ENCODE results near the gene RREB1.
"Not testable (repeated sequence)": the region's sequence is repeated elsewhere in the genome, so short reads cannot be mapped to it uniquely, and the experiment has no call there.

The RREB1 gene

DNA sequence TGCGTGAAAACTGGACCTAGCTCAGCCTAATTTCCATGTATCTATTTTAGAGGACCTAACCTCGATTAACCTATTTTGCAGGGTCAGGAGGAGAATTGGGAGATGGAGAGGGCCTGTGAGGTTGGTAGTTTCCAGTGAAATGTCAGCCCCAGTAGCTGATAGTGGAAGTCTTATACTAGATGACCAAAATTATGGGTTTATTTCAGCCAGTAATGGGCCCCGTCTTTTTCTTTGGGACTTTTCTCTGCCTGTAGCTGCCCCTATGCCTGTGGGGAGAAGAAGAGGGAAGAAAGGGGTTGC lies 37.8 kb downstream of the RREB1 start:
- DNase-seq: no peak

- DNase-seq: no peak
Observed at GRCh38 chr6:7145885-7146828, 38.4 kb downstream of the RREB1 start.

DNA sequence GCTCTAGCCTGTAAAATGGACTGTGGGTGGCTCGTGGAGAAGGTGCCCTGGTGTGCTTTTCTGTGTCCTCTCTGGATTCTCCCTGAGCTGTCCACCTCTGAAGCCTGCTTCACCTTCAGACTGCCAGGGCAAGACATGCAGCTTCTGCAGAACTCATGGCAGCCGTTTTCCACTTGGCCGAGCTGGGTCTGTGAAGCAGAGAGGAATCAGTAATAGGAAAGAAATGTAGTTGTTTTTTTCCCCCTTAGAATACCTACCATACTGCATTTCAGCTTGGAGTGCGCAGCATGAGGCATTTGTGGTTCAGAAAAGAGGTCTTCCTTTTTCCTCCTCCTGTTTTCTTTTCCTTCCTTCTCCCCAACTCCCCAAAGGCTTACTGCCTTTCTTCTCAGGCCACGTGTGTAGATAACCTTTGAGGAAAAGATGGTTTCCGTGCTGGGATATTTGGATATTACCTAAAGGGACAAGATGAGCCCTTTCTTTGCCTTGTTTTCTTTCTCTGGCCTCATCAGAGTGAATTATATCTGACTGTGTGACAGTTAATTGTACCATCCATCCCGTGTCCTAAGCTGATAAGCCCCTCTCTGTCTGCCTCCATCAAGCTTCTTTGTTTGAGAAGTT lies 39.4 kb downstream of the RREB1 start:
- DNase-seq: no peak

DNA sequence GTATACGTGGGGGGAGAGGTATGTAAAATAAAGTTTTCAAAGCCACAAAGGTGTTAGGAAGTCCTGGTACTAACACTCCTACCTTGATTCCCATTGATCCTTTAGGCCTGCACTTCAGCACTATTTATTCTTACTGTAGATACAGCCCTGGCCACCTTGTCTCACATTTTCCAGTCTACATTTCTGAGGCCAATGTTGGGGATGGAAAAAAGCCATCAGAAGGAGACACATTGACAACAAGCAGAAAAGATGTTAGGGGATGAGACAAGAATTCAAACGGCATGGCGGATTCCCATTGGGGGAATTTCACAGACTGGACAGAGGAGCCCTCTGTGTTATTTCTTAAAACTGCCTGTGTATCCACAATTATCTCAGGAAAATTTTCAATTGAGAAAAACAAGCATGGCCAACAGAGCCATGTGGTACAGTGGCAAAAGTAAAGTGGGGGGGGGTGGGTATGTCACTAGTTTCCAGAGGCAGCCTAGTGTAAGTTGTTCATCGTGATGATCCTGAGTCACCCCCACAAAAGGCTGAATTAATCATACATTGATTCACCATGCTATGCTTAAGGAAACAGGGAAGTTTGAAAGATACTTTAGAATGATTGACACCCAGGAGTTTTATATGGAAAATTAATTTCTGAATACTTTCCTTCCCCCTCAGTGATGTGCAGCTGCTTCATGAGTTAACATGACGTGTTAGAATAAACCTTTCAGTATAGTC lies 40.5 kb downstream of the RREB1 start:
- no peak for DNase-seq

GRCh38 chr6:7150381-7151064 lies 42.8 kb downstream of the RREB1 start:
- DNase-seq: no peak

- no peak for DNase-seq
Observed at GRCh38 chr6:7151381-7151780, 43.6 kb downstream of the RREB1 start.

DNA sequence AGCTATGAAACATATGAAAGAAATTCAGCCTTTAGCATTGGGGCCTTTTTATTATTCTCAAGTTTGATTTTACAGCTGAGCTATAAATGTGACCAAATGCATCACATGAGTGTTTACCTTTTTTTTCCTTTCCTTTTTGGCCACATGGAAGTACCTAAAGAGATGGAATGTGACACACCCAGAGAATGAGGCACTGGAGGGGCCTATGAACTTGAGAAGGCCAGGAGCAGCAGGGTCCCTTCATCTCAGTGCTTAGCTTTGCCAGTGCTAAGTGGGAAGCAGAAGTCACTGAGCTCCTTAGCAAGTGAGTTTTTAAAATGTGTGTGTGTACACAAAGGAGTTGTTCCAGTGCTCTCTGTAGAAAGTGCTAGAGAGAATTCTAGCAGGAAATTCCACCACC lies 44.7 kb downstream of the RREB1 start:
- no peak for DNase-seq

DNA sequence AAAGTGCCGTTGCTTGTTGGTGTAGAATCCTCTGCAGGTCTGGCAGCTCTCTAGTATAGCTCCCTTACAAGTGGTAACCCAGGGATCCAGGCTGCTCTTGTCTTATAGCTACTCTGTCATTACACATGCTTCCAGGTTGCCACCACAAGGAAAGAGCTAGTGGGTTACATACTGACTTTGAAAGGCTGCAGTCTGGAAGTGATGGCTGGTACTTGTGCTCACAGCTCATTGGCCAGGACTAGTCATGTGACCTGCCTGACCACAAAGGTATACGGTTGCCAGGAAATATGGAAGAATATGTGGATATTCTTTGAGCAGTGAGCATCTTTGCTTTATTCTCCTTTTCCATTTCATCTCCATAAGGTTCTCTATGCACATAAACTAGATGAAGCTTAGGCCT lies 46.0 kb downstream of the RREB1 start:
- DNase-seq: no peak

DNA sequence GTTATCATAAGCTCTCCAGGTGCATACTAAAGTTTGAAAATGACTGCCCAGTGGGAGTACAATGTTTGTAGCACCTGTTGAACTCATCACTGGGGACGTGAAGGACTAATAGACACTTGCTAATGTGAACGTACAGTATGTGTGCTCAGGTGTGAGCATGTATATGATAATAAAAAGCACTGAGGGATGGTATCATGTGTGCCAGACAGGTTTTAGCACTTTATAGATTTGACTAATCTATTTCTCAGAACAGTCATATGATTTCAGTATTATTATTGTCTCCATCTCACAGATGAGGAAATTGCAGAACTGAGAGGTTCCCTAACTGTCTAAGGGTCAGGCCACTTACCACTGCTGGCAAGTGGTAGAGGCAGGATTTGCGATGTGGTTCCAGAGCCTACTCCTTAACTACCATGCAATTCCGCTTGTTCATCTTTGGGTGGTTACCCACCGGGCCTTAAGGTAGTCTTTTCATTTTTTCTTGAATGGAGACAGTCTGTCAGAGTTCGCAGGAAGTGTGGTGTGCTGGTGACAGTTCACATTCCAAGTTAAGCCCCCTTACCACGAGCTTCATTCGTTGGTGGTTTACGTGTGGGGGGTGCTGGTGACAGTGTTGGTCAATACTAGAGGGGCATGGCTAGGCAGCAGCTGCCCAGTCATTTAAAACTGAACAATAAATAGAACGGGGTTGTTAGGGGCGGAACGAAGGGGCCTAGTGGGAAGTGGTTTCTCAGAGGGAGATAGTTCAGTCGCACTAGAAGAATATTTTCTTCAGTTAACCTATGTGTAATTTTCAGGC lies 46.8 kb downstream of the RREB1 start:
- peak; percentile 57 for DNase-seq

DNA sequence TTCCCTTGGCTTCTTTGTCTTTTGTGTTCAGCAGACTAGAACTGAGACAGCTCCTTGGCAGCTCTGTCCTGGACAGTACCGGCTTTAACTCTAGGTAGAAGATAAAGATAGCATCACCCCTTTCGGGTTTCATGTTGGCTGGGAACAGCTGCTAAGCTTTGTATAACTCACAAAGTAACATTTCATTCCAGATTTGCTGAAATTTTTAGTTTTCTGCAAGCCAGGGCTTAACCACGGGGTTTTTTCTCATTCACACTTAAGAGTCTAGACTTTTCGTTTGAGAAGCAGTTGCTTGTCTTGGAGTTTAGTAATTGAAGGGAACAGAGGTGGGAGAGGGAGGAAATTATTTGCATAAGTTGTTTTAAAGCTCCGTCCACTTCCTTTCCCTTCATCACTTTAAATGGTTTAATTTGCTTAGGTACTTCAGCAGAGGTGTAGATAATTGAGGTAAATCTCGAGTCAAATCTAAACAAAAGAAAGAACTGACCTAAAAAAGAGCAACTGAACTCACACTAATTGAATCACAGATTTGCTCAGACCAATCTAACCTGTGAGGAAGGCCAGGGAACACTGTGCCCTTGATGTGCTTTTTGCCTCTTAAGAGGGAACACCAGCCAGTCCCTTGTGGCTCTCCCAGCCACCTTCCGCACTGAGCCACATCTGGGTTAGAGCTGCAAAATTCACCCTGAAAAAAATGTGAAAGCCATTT lies 48.3 kb downstream of the RREB1 start:
- DNase-seq: no peak

- DNase-seq: no peak
Observed at GRCh38 chr6:7156643-7157278, 49.0 kb downstream of the RREB1 start.

DNA sequence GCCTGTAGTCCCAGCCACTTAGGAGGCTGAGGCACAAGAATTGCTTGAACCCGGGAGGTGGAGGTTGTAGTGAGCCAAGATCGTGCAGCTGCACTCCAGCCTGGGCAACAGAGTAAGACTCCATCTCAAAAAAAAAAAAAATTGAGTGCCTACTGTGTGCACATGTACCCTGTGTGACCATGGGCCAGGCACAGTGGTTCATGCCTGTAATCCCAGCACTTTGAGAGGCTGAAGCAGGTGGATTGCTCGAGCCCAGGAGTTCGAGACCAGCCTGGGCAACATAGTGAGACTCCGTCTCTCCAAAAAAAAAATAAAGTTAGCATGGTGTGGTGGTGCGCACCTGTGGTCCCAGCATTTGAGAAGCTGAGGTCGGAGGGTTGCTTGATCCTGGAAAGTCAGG lies 49.5 kb downstream of the RREB1 start:
- DNase-seq: not testable (repeated sequence)

- no peak for DNase-seq
Observed at GRCh38 chr6:7157752-7158616, 50.2 kb downstream of the RREB1 start.

DNA sequence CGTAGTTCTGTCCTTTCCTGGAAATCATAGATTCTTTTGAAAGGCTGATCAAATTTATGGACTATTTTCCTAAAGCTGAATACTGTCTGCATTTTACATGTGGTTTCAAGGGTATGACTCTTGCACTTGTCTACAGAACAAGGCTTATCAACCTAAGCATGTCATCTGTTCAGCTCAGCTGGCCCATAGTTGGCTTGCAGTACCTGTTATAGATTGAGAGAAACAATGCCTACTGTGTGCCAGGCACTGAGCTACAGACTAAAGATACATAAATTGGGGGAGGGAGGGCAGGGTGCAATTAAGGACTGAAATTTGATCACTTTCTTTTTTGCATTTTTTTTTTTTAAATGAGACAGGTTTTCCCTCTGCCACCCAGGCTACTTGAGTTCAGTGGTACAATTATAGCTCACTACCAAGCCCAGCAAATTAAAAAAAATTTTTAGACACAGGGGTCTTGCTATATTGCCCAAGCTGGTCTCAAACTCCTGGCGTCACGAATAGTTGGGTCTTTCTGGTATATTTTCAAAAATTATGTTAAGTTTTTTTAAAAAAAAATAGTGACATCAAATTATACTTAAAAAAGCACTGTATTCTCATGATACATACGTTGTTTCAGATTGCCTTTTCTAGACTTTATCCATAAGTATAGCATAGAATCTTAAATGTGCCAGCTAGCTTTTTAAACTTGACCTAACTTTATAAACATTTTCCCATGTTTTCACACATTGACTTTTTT lies 52.2 kb downstream of the RREB1 start:
- DNase-seq: no peak

- DNase-seq: no peak
Observed at GRCh38 chr6:7161253-7161623, 53.5 kb downstream of the RREB1 start.

DNA sequence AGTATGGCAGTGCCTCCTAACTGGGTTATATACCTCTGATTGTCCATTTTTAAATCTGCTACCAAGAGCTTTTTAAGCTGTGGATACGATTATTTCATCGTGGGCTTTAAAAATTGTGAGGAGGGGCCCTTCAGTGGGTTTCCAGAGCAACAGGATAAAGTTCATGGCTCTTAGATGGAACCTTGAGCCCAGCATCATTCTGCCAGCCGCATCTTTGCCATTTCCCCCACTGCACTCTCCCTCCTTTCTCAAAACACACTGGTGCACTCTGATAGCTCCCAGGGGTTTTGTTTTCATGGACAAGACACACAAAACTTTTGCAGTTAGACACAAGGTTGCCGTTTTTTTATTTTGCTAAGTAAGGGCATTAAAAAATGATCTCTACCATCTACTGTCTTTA lies 54.1 kb downstream of the RREB1 start:
- DNase-seq: no peak

DNA sequence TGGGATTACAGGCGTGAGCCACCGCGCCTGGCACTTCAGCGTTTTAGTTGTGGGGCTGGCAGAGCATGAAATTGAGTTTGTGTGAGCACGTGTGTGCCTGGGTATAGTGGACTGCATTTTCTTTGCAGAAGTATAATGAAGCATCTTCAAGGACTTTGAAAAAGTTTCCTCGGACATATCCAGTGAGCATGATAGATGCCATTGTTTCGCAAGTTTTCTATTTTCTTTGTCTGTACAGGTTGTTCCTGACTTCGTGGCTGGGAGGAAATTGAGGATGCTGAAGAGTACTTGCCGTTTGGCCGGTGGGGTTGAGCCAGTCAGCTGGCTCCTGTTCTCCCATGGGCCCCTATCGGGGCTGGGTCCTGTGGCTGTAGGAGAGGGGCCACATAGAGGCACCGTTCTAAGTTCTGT lies 55.9 kb downstream of the RREB1 start:
- DNase-seq: no peak

GRCh38 chr6:7164536-7165001 lies 56.8 kb downstream of the RREB1 start:
- DNase-seq: no peak
